ENCODE results near the gene FAM98A.

DNA sequence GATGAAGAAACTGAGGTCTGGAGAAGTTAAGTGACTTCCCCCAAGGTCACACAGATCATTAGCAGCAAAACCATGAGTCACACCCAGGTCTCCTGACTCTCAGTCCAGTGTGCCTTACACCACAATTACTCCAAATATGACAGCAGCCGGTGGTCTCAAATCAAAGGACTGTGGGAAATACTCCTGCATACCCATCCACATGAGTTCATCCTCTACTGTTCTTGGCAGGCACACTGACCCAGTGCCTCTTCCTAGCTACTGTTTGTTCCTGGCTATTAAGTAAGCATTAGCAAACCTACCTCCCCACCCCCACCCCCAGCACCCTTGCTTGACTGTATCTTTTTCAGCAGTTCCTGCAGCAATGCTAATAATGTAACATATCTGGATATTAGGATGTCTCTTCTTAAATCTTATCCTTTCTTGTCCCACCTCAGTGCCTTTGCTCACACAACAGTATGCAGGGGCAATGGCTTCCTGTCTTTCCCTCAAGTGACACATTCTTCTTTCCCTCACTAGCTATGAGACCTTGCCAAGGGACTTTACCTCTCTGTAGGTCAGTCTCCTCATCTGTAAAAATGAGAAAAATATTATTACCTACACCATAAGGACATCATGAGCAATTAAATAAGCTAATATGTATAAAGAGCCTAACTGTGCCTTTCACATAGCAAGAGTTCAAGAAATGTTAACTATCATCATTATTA is 46.2 kb downstream of the FAM98A start:
- TF ChIP-seq, protein P1, sequence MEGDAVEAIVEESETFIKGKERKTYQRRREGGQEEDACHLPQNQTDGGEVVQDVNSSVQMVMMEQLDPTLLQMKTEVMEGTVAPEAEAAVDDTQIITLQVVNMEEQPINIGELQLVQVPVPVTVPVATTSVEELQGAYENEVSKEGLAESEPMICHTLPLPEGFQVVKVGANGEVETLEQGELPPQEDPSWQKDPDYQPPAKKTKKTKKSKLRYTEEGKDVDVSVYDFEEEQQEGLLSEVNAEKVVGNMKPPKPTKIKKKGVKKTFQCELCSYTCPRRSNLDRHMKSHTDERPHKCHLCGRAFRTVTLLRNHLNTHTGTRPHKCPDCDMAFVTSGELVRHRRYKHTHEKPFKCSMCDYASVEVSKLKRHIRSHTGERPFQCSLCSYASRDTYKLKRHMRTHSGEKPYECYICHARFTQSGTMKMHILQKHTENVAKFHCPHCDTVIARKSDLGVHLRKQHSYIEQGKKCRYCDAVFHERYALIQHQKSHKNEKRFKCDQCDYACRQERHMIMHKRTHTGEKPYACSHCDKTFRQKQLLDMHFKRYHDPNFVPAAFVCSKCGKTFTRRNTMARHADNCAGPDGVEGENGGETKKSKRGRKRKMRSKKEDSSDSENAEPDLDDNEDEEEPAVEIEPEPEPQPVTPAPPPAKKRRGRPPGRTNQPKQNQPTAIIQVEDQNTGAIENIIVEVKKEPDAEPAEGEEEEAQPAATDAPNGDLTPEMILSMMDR (conservative IDR thresholded peaks at IDR 0.05; ENCODE audit: low read depth, low read length): no peak
- no peak for TF ChIP-seq EZH2 (IDR thresholded peaks at IDR 0.05; ENCODE audit: low read length, unreplicated experiment)
